ENCODE measurements around the gene TRIM47.
A peak's percentile ranks its signal among the peaks of the same experiment; 100 is the strongest.
"Not testable (repeated sequence)": the region's sequence is repeated elsewhere in the genome, so short reads cannot be mapped to it uniquely, and the experiment has no call there.

TRIM47 gene

GRCh38 chr17:75869282-75870141 is 8.9 kb downstream of the TRIM47 start:
- Histone ChIP-seq H3K4me1 (ENCODE audit: control insufficient read depth in 1 of 2, insufficient read depth in 1 of 2, low read depth in 1 of 2, low read length in 1 of 2) (peaks cover 3% of the 10 kb centered on the region in 2 experiments), H3K4me3 (ENCODE audit: low read depth in 1 of 2, low read length in 1 of 2) (no peak overlapping the region), H3K9me3 (no peaks in the 10 kb centered on the region), H3K27ac (no peak overlapping the region), H3K27me3 (peaks cover 9% of the 10 kb centered on the region), H3K36me3 (no peaks in the 10 kb centered on the region)
- TF ChIP-seq CTCF (IDR thresholded peaks at IDR 0.05): no peak

GRCh38 chr17:75868730-75869281 is 9.6 kb downstream of the TRIM47 start:
- peaks cover 10% of the 10 kb centered on the region in 2 experiments for H3K4me1 ChIP-seq (ENCODE audit: control insufficient read depth in 1 of 2, insufficient read depth in 1 of 2, low read depth in 1 of 2, low read length in 1 of 2)

GRCh38 chr17:75865404-75866188 is 12.8 kb downstream of the TRIM47 start:
- H3K36me3 ChIP-seq; H3K9me3 ChIP-seq; H3K4me3 ChIP-seq (ENCODE audit: low read depth in 1 of 2, low read length in 1 of 2); H3K27ac ChIP-seq; H3K27me3 ChIP-seq: not testable (repeated sequence)
- peaks cover 28 to 33% of the 10 kb centered on the region in 2 experiments for H3K4me1 ChIP-seq (ENCODE audit: control insufficient read depth in 1 of 2, insufficient read depth in 1 of 2, low read depth in 1 of 2, low read length in 1 of 2)

More at GRCh38 chr17:75868730-75869281, 9.6 kb downstream of the TRIM47 start:
- not testable (repeated sequence) for H3K4me3 ChIP-seq (ENCODE audit: low read depth in 1 of 2, low read length in 1 of 2); H3K27me3 ChIP-seq; H3K27ac ChIP-seq; H3K36me3 ChIP-seq; H3K9me3 ChIP-seq

GRCh38 chr17:75864887-75865286 is 13.5 kb downstream of the TRIM47 start:
- H3K9me3 ChIP-seq; H3K36me3 ChIP-seq; H3K4me3 ChIP-seq (ENCODE audit: low read depth in 1 of 2, low read length in 1 of 2); H3K27me3 ChIP-seq: not testable (repeated sequence)
- H3K27ac ChIP-seq: peak overlapping the region; percentile 74
- peaks cover 31 to 38% of the 10 kb centered on the region in 2 experiments for H3K4me1 ChIP-seq (ENCODE audit: control insufficient read depth in 1 of 2, insufficient read depth in 1 of 2, low read depth in 1 of 2, low read length in 1 of 2)

GRCh38 chr17:75864448-75864871 is 13.9 kb downstream of the TRIM47 start:
- no peak for TF ChIP-seq CTCF (IDR thresholded peaks at IDR 0.05)
- Histone ChIP-seq H3K36me3 (no peaks in the 10 kb centered on the region), H3K27me3 (no peaks in the 10 kb centered on the region), H3K4me3 (ENCODE audit: low read depth in 1 of 2, low read length in 1 of 2) (peak overlapping the region in 1 of 2 experiments; percentile 32), H3K9me3 (no peaks in the 10 kb centered on the region), H3K4me1 (ENCODE audit: control insufficient read depth in 1 of 2, insufficient read depth in 1 of 2, low read depth in 1 of 2, low read length in 1 of 2) (peaks cover 35 to 42% of the 10 kb centered on the region in 2 experiments), H3K27ac (peak overlapping the region; percentile 74)

GRCh38 chr17:75861927-75862317 is 16.5 kb downstream of the TRIM47 start:
- H3K9me3 ChIP-seq: no peaks in the 10 kb centered on the region
- no peaks in the 10 kb centered on the region for H3K27me3 ChIP-seq
- H3K4me1 ChIP-seq (ENCODE audit: control insufficient read depth in 1 of 2, insufficient read depth in 1 of 2, low read depth in 1 of 2, low read length in 1 of 2): peaks cover 60 to 67% of the 10 kb centered on the region in 2 experiments
- no peak overlapping the region for H3K4me3 ChIP-seq (ENCODE audit: low read depth in 1 of 2, low read length in 1 of 2)
- peak overlapping the region; percentile 66 for H3K27ac ChIP-seq
- no peaks in the 10 kb centered on the region for H3K36me3 ChIP-seq
- no peak for TF ChIP-seq CTCF (IDR thresholded peaks at IDR 0.05)

GRCh38 chr17:75859358-75859757 is 19.0 kb downstream of the TRIM47 start:
- Histone ChIP-seq H3K27ac (peak overlapping the region; percentile 95), H3K4me3 (ENCODE audit: low read depth in 1 of 2, low read length in 1 of 2) (peak overlapping the region; percentile 43 to 52), H3K4me1 (ENCODE audit: control insufficient read depth in 1 of 2, insufficient read depth in 1 of 2, low read depth in 1 of 2, low read length in 1 of 2) (peaks cover 70 to 74% of the 10 kb centered on the region in 2 experiments)
- H3K36me3 ChIP-seq, H3K27me3 ChIP-seq, H3K9me3 ChIP-seq: not testable (repeated sequence)

Data from neutrophil (primary cell).